ENCODE results near the gene LIPG. TPM values are rescaled to one million over a fixed set of nuclear protein-coding genes. Genes with fewer than 3 reads are reported as not detected.
A peak's percentile ranks its signal among the peaks of the same experiment; 100 is the strongest.
"Not testable (repeated sequence)": the region's sequence is repeated elsewhere in the genome, so short reads cannot be mapped to it uniquely, and the experiment has no call there.

The LIPG gene
- total and polyA plus RNA-seq, 2 donors from 2014 or later, result 4.8 to 50.9 TPM

GRCh38 chr18:49570836-49571235 lies 9.0 kb downstream of the LIPG start:
- DNase-seq (no peak), FAIRE-seq (no peak)
- no peak for TF ChIP-seq CTCF (IDR thresholded peaks at IDR 0.05; ENCODE audit: borderline replicate concordance, extremely low read depth, insufficient read depth)
- H3K9ac ChIP-seq (ENCODE audit: low read length in 3 of 3), result no peak overlapping the region
- H3K27ac ChIP-seq (ENCODE audit: low read depth in 2 of 2, low read length in 2 of 2), result no peak overlapping the region
- H3K4me3 ChIP-seq (ENCODE audit: low read length in 3 of 3), result no peak overlapping the region
- no peaks in the 10 kb centered on the region for H3K36me3 ChIP-seq (ENCODE audit: control insufficient read depth in 2 of 3, insufficient read depth in 3 of 3, low read length in 3 of 3)
- peaks cover 0 to 4% (median 3%) of the 10 kb centered on the region in 3 donors for H3K4me1 ChIP-seq (ENCODE audit: control insufficient read depth in 2 of 3, insufficient read depth in 2 of 3, low read depth in 1 of 3, low read length in 3 of 3)
- H3K9me3 ChIP-seq (ENCODE audit: control insufficient read depth in 2 of 3, insufficient read depth in 1 of 3, low read length in 3 of 3), result no peaks in the 10 kb centered on the region
- no peaks in the 10 kb centered on the region for H3K27me3 ChIP-seq (ENCODE audit: control insufficient read depth, insufficient read depth, low read length)
- intact Hi-C loops (cut with DNase I), result no loop called here

GRCh38 chr18:49572611-49573345 lies 10.9 kb downstream of the LIPG start:
- FAIRE-seq, result no peak
- peak in 2 of 5 donors; percentile 31 to 43 for DNase-seq
- Histone ChIP-seq H3K9me3 (ENCODE audit: control insufficient read depth in 2 of 3, insufficient read depth in 1 of 3, low read length in 3 of 3) (no peaks in the 10 kb centered on the region), H3K9ac (ENCODE audit: low read length in 3 of 3) (no peak overlapping the region), H3K27me3 (ENCODE audit: control insufficient read depth, insufficient read depth, low read length) (no peaks in the 10 kb centered on the region), H3K4me3 (ENCODE audit: low read length in 3 of 3) (no peak overlapping the region), H3K36me3 (ENCODE audit: control insufficient read depth in 2 of 3, insufficient read depth in 3 of 3, low read length in 3 of 3) (no peaks in the 10 kb centered on the region), H3K4me1 (ENCODE audit: control insufficient read depth in 2 of 3, insufficient read depth in 2 of 3, low read depth in 1 of 3, low read length in 3 of 3) (peaks cover 0 to 4% (median 3%) of the 10 kb centered on the region in 3 donors), H3K27ac (ENCODE audit: low read depth in 2 of 2, low read length in 2 of 2) (no peak overlapping the region)
- TF ChIP-seq CTCF (IDR thresholded peaks at IDR 0.05; ENCODE audit: borderline replicate concordance, extremely low read depth, insufficient read depth), result no peak
- intact Hi-C loops (cut with DNase I), result no loop called here

GRCh38 chr18:49573835-49574234 lies 12.0 kb downstream of the LIPG start:
- Histone ChIP-seq H3K4me1 (ENCODE audit: control insufficient read depth in 2 of 3, insufficient read depth in 2 of 3, low read depth in 1 of 3, low read length in 3 of 3) (peaks cover 0 to 2% (median under 1%) of the 10 kb centered on the region in 3 donors), H3K9me3 (ENCODE audit: control insufficient read depth in 2 of 3, insufficient read depth in 1 of 3, low read length in 3 of 3) (no peaks in the 10 kb centered on the region), H3K4me3 (ENCODE audit: low read length in 3 of 3) (no peak overlapping the region), H3K27ac (ENCODE audit: low read depth in 2 of 2, low read length in 2 of 2) (no peak overlapping the region), H3K27me3 (ENCODE audit: control insufficient read depth, insufficient read depth, low read length) (no peaks in the 10 kb centered on the region), H3K9ac (ENCODE audit: low read length in 3 of 3) (no peak overlapping the region), H3K36me3 (ENCODE audit: control insufficient read depth in 2 of 3, insufficient read depth in 3 of 3, low read length in 3 of 3) (no peaks in the 10 kb centered on the region)
- no peak for TF ChIP-seq CTCF (IDR thresholded peaks at IDR 0.05; ENCODE audit: borderline replicate concordance, extremely low read depth, insufficient read depth)
- intact Hi-C loops (cut with DNase I), result no loop called here
- peak in 1 of 5 donors; percentile 15 for DNase-seq
- no peak for FAIRE-seq

- H3K4me3 ChIP-seq (ENCODE audit: low read length in 3 of 3); H3K9me3 ChIP-seq (ENCODE audit: control insufficient read depth in 2 of 3, insufficient read depth in 1 of 3, low read length in 3 of 3); DNase-seq; H3K36me3 ChIP-seq (ENCODE audit: control insufficient read depth in 2 of 3, insufficient read depth in 3 of 3, low read length in 3 of 3); H3K4me1 ChIP-seq (ENCODE audit: control insufficient read depth in 2 of 3, insufficient read depth in 2 of 3, low read depth in 1 of 3, low read length in 3 of 3); H3K27ac ChIP-seq (ENCODE audit: low read depth in 2 of 2, low read length in 2 of 2); H3K9ac ChIP-seq (ENCODE audit: low read length in 3 of 3); FAIRE-seq; intact Hi-C loops (cut with DNase I); H3K27me3 ChIP-seq (ENCODE audit: control insufficient read depth, insufficient read depth, low read length): not testable (repeated sequence)
These were observed 17.2 kb downstream of the LIPG start for GRCh38 chr18:49579041-49579440.

- H3K4me1 ChIP-seq (ENCODE audit: control insufficient read depth in 2 of 3, insufficient read depth in 2 of 3, low read depth in 1 of 3, low read length in 3 of 3); H3K27me3 ChIP-seq (ENCODE audit: control insufficient read depth, insufficient read depth, low read length); H3K36me3 ChIP-seq (ENCODE audit: control insufficient read depth in 2 of 3, insufficient read depth in 3 of 3, low read length in 3 of 3); H3K27ac ChIP-seq (ENCODE audit: low read depth in 2 of 2, low read length in 2 of 2); intact Hi-C loops (cut with DNase I); DNase-seq; FAIRE-seq; H3K4me3 ChIP-seq (ENCODE audit: low read length in 3 of 3); H3K9ac ChIP-seq (ENCODE audit: low read length in 3 of 3); H3K9me3 ChIP-seq (ENCODE audit: control insufficient read depth in 2 of 3, insufficient read depth in 1 of 3, low read length in 3 of 3): not testable (repeated sequence)
These were observed 17.7 kb downstream of the LIPG start for GRCh38 chr18:49579583-49579982.
